A549 (cell line): ENCODE results near the gene AUTS2.

Experiments used
- CEBPB ChIP-seq, 2 experiments: fragments of >200 bp in 1 of 2; sonication (Bioruptor Twin) in 1 of 2; formaldehyde crosslinking in 1 of 2; IDR thresholded peaks; 2 replicates each; pipeline ENCODE4 v1.6.1; 2012 to 2016
- HDAC2 ChIP-seq: fragments of 200-600 bp; sonication (generic); IDR thresholded peaks from 2 replicates; pipeline ENCODE4 v1.6.1; 2016
- JUN ChIP-seq, 2 experiments: fragments of >200 bp; sonication (Bioruptor Twin); formaldehyde crosslinking; IDR thresholded peaks; 2 replicates in 1 of 2; 3 replicates in 1 of 2; pipeline ENCODE4 v1.6.1; 2016 to 2017
- JUNB ChIP-seq: fragments of >200 bp; sonication (Bioruptor Twin); formaldehyde crosslinking; IDR thresholded peaks from 2 replicates; pipeline ENCODE4 v1.6.1; 2016
- MAZ ChIP-seq: fragments of 150-350 bp; IDR thresholded peaks from 2 replicates; pipeline ENCODE4 v1.6.1; 2014; ENCODE audit warnings: antibody characterized with exemption, low read depth, low read length, borderline replicate concordance
- NFE2L2 ChIP-seq: fragments of 150-350 bp; conservative IDR thresholded peaks from 2 replicates; pipeline ENCODE4 v1.6.1; 2014; ENCODE audit warnings: low read length
- POLR2A ChIP-seq: IDR thresholded peaks from 2 replicates; pipeline ENCODE4 v1.6.1; 2012; ENCODE audit warnings: mild to moderate bottlenecking, low read length
- RAD21 ChIP-seq, 2 experiments: fragments of >200 bp in 1 of 2; sonication (Bioruptor Twin) in 1 of 2; formaldehyde crosslinking in 1 of 2; IDR thresholded peaks in 1 of 2; conservative IDR thresholded peaks in 1 of 2; 2 replicates in 1 of 2; 3 replicates in 1 of 2; pipeline ENCODE4 v1.6.1; 2012 to 2018; ENCODE audit warnings: inconsistent platforms in 1 of 2
- RARB ChIP-seq: fragments of 250-450 bp; sonication (Bioruptor Pico); IDR thresholded peaks from 2 replicates; pipeline ENCODE4 v1.8.0; 2021; ENCODE audit warnings: mild to moderate bottlenecking, moderate library complexity
- TF ChIP-seq, protein P1 (sequence below): fragments of >200 bp; sonication (Bioruptor Twin); formaldehyde crosslinking; IDR thresholded peaks from 3 replicates; pipeline ENCODE4 v1.5.1; 2016
- TF ChIP-seq, protein P2 (sequence below): fragments of 200-600 bp; sonication (generic); IDR thresholded peaks from 2 replicates; pipeline ENCODE4 v1.6.1; 2016; ENCODE audit warnings: antibody characterized with exemption, mild to moderate bottlenecking, moderate library complexity
- TF ChIP-seq, protein P3 (sequence below): fragments of 150-350 bp; IDR thresholded peaks from 2 replicates; pipeline ENCODE4 v1.6.1; 2014; ENCODE audit warnings: low read depth, mild to moderate bottlenecking, low read length

DNA sequence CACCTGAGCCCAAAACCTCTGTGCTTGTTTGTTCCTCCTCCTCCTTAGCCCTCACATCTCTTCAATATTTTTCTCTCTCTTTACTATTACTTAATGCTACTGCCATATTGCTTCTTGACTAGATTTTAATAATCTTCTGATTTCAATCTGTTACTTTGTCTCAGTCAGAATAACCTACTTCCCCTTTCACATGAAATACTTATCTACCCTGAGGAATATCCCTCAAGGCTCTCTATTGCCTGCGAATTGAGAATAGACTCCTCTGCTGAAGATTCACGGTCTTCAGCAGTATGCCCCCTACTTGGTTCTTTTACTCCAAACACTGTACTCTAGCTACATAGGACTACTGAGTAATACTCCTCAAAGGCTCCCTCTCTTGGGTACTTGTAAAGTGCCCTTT, 430.3 kb downstream of the AUTS2 start:
- TF ChIP-seq, protein P1, sequence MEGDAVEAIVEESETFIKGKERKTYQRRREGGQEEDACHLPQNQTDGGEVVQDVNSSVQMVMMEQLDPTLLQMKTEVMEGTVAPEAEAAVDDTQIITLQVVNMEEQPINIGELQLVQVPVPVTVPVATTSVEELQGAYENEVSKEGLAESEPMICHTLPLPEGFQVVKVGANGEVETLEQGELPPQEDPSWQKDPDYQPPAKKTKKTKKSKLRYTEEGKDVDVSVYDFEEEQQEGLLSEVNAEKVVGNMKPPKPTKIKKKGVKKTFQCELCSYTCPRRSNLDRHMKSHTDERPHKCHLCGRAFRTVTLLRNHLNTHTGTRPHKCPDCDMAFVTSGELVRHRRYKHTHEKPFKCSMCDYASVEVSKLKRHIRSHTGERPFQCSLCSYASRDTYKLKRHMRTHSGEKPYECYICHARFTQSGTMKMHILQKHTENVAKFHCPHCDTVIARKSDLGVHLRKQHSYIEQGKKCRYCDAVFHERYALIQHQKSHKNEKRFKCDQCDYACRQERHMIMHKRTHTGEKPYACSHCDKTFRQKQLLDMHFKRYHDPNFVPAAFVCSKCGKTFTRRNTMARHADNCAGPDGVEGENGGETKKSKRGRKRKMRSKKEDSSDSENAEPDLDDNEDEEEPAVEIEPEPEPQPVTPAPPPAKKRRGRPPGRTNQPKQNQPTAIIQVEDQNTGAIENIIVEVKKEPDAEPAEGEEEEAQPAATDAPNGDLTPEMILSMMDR = no peak
- TF ChIP-seq, protein P2, sequence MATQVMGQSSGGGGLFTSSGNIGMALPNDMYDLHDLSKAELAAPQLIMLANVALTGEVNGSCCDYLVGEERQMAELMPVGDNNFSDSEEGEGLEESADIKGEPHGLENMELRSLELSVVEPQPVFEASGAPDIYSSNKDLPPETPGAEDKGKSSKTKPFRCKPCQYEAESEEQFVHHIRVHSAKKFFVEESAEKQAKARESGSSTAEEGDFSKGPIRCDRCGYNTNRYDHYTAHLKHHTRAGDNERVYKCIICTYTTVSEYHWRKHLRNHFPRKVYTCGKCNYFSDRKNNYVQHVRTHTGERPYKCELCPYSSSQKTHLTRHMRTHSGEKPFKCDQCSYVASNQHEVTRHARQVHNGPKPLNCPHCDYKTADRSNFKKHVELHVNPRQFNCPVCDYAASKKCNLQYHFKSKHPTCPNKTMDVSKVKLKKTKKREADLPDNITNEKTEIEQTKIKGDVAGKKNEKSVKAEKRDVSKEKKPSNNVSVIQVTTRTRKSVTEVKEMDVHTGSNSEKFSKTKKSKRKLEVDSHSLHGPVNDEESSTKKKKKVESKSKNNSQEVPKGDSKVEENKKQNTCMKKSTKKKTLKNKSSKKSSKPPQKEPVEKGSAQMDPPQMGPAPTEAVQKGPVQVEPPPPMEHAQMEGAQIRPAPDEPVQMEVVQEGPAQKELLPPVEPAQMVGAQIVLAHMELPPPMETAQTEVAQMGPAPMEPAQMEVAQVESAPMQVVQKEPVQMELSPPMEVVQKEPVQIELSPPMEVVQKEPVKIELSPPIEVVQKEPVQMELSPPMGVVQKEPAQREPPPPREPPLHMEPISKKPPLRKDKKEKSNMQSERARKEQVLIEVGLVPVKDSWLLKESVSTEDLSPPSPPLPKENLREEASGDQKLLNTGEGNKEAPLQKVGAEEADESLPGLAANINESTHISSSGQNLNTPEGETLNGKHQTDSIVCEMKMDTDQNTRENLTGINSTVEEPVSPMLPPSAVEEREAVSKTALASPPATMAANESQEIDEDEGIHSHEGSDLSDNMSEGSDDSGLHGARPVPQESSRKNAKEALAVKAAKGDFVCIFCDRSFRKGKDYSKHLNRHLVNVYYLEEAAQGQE = no peak
- TF ChIP-seq NFE2L2 (no peak), MAZ (no peak), JUN (IDR thresholded peaks at IDR 0.05) (no peak), HDAC2 (no peak), RAD21 (conservative IDR thresholded peaks at IDR 0.05 in 1 of 2, IDR thresholded peaks at IDR 0.05 in 1 of 2) (no peak), JUNB (no peak), RARB (CRISPR knock-in tag) (no peak), CEBPB (IDR thresholded peaks at IDR 0.05) (no peak), POLR2A (no peak)
- TF ChIP-seq, protein P3, sequence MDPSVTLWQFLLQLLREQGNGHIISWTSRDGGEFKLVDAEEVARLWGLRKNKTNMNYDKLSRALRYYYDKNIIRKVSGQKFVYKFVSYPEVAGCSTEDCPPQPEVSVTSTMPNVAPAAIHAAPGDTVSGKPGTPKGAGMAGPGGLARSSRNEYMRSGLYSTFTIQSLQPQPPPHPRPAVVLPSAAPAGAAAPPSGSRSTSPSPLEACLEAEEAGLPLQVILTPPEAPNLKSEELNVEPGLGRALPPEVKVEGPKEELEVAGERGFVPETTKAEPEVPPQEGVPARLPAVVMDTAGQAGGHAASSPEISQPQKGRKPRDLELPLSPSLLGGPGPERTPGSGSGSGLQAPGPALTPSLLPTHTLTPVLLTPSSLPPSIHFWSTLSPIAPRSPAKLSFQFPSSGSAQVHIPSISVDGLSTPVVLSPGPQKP = no peak
